GM21381 (cell line): ENCODE measurements around the gene TMC1.

ENCODE experiments used
- ATAC-seq: cut with Tn5 transposase; IDR thresholded peaks from one replicate; pipeline ENCODE4 v1.9.1; 2021; ENCODE audit warnings: mild to moderate bottlenecking, moderate library complexity; ENCODE audit not compliant: unreplicated experiment

Gene TMC1

GRCh38 chr9:72665421-72665820 lies 144.0 kb downstream of the TMC1 start:
- ATAC-seq, result no peak

- ATAC-seq, result no peak
These were observed 145.8 kb downstream of the TMC1 start for GRCh38 chr9:72667181-72667580.

- no peak for ATAC-seq
These were observed 153.6 kb downstream of the TMC1 start for GRCh38 chr9:72674961-72675360.

DNA sequence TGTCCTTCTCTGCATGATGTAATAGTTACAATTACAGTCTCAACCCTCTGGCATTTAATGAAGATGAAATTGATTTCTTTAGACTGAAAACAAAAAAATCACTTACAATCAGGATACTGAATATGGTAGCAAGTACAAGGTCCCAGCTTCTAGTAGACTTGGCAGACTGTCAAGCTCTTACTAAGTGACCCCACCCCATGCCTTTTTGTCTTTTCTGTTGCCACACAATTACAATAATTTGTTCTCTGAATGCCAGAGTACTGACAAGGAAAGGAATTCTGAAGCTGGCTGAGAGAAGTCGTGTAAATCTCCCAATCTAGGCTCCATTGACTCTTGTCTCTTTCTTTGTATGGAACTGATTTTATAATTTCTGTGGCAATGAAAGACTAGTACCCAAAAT lies 154.2 kb downstream of the TMC1 start:
- no peak for ATAC-seq

GRCh38 chr9:72680593-72681282 lies 159.3 kb downstream of the TMC1 start:
- ATAC-seq, result no peak

- ATAC-seq, result no peak
These were observed 159.8 kb downstream of the TMC1 start for GRCh38 chr9:72681283-72681630.

DNA sequence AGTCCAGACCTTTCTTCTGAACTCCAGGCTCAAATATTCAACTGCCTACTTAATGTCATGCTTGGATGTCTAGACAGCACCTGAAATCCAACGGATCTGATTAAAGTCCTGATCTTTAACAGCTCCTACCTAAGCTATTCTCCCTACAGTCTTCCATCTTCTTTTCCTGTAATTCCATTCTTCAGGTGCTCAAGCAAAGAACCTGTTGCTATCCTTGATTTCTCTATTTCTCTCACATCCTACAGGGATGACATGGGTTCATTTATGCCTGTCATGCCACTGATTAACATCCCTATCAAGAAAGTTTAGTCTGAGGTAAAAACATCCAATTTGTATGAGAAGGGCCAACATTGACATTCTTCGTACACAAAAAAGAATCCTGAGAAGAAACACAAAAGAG lies 163.2 kb downstream of the TMC1 start:
- no peak for ATAC-seq

DNA sequence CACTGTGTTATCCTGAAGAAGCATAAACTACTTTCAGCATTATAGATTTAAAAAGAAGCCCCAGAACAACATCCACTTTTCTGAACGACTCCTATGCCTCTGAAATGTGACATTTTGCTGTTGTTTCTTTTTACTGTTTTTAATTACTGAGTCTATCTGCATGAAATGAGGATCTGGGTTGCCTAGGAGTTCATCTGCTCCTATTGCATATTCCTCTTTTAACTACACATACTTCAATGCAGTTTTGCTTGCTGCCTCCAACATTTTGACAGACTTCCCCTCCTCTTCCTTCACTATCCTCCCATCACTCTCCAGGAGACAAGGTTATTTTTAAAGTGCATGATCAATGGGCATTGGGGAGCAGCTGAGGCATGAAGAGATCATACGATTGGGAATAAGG lies 164.5 kb downstream of the TMC1 start:
- no peak for ATAC-seq

DNA sequence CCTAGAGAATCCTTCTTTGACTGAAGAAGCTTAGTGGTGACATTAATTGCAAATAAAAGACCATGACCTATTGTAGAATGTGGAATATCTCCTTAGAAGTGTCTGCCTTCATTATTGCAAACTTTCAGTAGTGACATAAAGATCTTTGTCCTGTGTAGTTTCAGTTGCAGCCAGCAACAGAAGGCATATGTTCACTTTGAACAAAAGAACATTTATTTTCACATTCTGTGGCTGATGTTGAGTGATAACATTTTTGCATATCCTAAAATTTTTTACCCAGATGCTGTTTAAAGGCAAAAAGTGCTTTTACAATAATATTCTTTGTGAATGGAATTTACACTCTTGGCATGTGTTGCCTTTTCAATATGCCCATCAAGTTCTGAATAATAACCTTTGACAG lies 165.9 kb downstream of the TMC1 start:
- ATAC-seq, result no peak

- ATAC-seq, result no peak
These were observed 170.3 kb downstream of the TMC1 start for GRCh38 chr9:72691671-72692070.

DNA sequence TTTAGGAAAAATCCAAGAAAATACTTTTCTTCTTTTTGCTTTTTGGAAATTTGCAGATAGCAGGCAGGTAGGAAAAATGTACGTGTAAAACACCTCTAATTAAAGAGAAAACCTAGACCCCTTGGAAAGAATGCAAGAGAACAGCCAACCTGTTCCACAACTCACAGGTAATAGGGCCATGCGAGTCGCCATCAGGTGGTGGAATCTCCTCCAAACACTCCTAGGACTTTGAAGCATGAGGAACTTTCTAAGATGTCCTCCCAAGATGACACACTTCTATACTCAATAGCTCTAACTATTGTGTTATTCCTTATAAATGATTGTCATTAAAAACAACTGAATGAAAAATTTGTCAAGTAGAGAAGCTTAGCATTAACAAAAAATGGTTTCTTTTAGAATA lies 174.0 kb downstream of the TMC1 start:
- no peak for ATAC-seq

- ATAC-seq, result no peak
These were observed 175.1 kb downstream of the TMC1 start for GRCh38 chr9:72696511-72696910.

GRCh38 chr9:72701510-72701909 lies 180.1 kb downstream of the TMC1 start:
- no peak for ATAC-seq

GRCh38 chr9:72703574-72703973 lies 182.2 kb downstream of the TMC1 start:
- ATAC-seq, result no peak

DNA sequence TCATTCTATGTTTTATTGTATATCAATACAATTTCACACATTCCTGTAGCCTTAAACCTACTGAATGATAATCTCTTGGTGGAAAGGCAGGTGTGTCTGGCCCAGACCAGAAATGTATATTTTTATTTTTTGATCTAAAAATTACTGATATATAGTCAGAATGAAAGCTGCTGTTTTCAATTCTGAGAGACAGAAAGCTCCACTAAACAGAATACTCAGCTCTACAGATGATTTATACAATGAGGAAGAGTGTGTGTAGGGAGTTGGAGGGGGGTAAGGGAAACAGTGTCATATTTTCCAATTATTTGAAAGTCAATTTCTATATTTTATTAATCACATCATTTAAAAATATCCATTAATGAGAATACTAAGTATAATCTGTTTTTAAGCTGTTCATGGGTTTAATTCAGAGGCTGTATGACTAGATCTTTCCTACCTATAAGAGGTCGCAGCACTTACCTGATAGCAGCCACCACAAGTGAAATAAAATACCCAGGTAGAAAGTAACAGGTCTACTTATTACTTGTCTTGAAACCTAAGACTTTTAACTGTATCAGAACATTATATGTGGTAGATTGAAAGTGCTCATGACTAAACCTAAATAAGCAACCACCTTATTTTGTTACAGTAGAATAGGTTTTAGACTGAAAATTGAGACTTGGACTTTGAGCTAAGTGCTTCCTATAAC lies 183.4 kb downstream of the TMC1 start:
- no peak for ATAC-seq

DNA sequence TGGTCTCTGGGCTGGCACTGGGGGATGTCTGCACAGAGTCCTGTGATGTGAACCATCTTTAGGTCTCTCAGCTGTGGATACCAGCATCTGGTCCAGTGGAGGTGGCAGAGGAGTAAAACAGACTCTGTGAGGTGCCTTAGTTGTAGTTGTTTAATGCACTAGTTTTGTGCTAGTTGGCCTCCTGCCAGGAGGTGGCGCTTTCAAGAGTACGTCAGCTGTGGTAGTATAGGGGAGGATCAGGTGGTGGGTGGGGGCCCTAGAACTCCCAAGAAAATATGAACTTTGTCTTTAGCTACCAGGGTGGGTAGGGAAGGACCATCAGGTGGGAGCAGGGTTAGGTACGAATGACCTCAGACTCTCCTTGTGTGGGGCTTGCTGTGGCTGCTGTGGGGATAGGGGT lies 197.1 kb downstream of the TMC1 start:
- no peak for ATAC-seq

GRCh38 chr9:72721067-72721466 lies 199.7 kb downstream of the TMC1 start:
- no peak for ATAC-seq

DNA sequence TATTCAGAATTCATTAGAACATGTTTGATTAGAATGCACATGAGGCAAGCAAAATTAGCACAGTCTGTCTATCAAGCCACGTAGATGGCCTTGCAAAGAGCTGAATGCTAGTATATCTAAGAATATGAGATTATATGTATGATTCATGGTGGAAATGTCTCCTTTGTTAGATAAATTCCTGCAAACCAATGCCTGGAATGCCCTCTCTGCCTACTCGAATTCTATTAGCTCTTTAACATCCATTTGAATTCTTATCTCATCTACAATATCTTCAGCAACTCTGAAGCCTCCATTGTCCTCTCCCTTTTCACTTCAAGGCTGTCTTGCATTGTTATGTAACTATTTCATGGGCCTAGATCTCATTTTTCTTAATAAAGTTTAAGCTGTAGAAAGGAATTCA lies 205.5 kb downstream of the TMC1 start:
- ATAC-seq, result no peak

- no peak for ATAC-seq
These were observed 206.8 kb downstream of the TMC1 start for GRCh38 chr9:72728031-72728770.

- ATAC-seq, result no peak
These were observed 212.5 kb downstream of the TMC1 start for GRCh38 chr9:72733895-72734294.

GRCh38 chr9:72734631-72735030 lies 213.2 kb downstream of the TMC1 start:
- no peak for ATAC-seq

DNA sequence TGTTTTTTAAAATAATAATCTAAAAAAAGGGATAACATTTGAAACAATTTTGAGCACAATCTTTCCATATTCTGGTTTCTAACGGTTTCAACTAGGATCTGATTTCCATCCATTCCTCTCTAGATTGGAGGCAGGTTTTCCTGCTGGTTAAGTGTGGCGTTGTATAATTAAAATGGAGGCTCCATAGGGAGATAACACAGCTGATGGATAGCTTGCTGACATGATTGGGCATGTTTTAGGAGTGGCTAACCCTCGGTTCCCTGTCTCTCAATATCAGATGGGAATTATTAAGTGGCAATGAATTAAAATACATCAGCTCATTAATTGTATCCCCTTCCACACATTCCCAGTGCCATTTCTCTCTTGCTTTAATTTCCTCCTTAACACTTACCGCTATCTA lies 222.4 kb downstream of the TMC1 start:
- no peak for ATAC-seq
